HG02970 (cell line): ENCODE data around the gene PRIM2.
"Not testable (repeated sequence)": the region's sequence is repeated elsewhere in the genome, so short reads cannot be mapped to it uniquely, and the experiment has no call there.

Experiments used
- ATAC-seq: cut with Tn5 transposase; IDR thresholded peaks from one replicate; pipeline ENCODE4 v1.9.1; 2021; ENCODE audit warnings: mild to moderate bottlenecking, moderate library complexity, moderate number of reproducible peaks; ENCODE audit not compliant: unreplicated experiment, low FRiP score

PRIM2 gene

GRCh38 chr6:57488551-57488950, 171.1 kb downstream of the PRIM2 start:
- not testable (repeated sequence) for ATAC-seq

- ATAC-seq = not testable (repeated sequence)
Measured at GRCh38 chr6:57489887-57490286, 172.5 kb downstream of the PRIM2 start.

GRCh38 chr6:57491795-57492194, 174.4 kb downstream of the PRIM2 start:
- not testable (repeated sequence) for ATAC-seq

GRCh38 chr6:57496251-57496650, 178.8 kb downstream of the PRIM2 start:
- not testable (repeated sequence) for ATAC-seq

- not testable (repeated sequence) for ATAC-seq
Measured at GRCh38 chr6:57500368-57501021, 183.1 kb downstream of the PRIM2 start.

- ATAC-seq = not testable (repeated sequence)
Measured at GRCh38 chr6:57502387-57502786, 185.0 kb downstream of the PRIM2 start.

- ATAC-seq = not testable (repeated sequence)
Measured at GRCh38 chr6:57505251-57505650, 187.8 kb downstream of the PRIM2 start.

GRCh38 chr6:57510390-57510789, 193.0 kb downstream of the PRIM2 start:
- ATAC-seq = not testable (repeated sequence)

- not testable (repeated sequence) for ATAC-seq
Measured at GRCh38 chr6:57515171-57515570, 197.7 kb downstream of the PRIM2 start.

- not testable (repeated sequence) for ATAC-seq
Measured at GRCh38 chr6:57515845-57516244, 198.4 kb downstream of the PRIM2 start.

- ATAC-seq = not testable (repeated sequence)
Measured at GRCh38 chr6:57516776-57517175, 199.3 kb downstream of the PRIM2 start.

GRCh38 chr6:57519198-57519597, 201.8 kb downstream of the PRIM2 start:
- ATAC-seq = not testable (repeated sequence)

GRCh38 chr6:57521085-57521484, 203.7 kb downstream of the PRIM2 start:
- not testable (repeated sequence) for ATAC-seq

GRCh38 chr6:57523221-57523620, 205.8 kb downstream of the PRIM2 start:
- ATAC-seq = not testable (repeated sequence)

- ATAC-seq = not testable (repeated sequence)
Measured at GRCh38 chr6:57529755-57530154, 212.3 kb downstream of the PRIM2 start.

- not testable (repeated sequence) for ATAC-seq
Measured at GRCh38 chr6:57532660-57533059, 215.2 kb downstream of the PRIM2 start.

GRCh38 chr6:57535121-57535520, 217.7 kb downstream of the PRIM2 start:
- not testable (repeated sequence) for ATAC-seq

GRCh38 chr6:57535994-57536393, 218.6 kb downstream of the PRIM2 start:
- not testable (repeated sequence) for ATAC-seq

GRCh38 chr6:57537916-57538315, 220.5 kb downstream of the PRIM2 start:
- not testable (repeated sequence) for ATAC-seq

- not testable (repeated sequence) for ATAC-seq
Measured at GRCh38 chr6:57551961-57552360, 234.5 kb downstream of the PRIM2 start.

- not testable (repeated sequence) for ATAC-seq
Measured at GRCh38 chr6:57557855-57558254, 240.4 kb downstream of the PRIM2 start.

GRCh38 chr6:57559170-57559569, 241.7 kb downstream of the PRIM2 start:
- ATAC-seq = not testable (repeated sequence)
